ENCODE data around the gene DENND6B. TPM values are rescaled to one million over a fixed set of nuclear protein-coding genes. Genes with fewer than 3 reads are reported as not detected.

Gene DENND6B
- total and polyA plus RNA-seq, 2 of the 13 experiments (the other 11 are each of a cell fraction or from before 2014, with no cell fraction given) = 0.95 to 3.8 TPM

DNA sequence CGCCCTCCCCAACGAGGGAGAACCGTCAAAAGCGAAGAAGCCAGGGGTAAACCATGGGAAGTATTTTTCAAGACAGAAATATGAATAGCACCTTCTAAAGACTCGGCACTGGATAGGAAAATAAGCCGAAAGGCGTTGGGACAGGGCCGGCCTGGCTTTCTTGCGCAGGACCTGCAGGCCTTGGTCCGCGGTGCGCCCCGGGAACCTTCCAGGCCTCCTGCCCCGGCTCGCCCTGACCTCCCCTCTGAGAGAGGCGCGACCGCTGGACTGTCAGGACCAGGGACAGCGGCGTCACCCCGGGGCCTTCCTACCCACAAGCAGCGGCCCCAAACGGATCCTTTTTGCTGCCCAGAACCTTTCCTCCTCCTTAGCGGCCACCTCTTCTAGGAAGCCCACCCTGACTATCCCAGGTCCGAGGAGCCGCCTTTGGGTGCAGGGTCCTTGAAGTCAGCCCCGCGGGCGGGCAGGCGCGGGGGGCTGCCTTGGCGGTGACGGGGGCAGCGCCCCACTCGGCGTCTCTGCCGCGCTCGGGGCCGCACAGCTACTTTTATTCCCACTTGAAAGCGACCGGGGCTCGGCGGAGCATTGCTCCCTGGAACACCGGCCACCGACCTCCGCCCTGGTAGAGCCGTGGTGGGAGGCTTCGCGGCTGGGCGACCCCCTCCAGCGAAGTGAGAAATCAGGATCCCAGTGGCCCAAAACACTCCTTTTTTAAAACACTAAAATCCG lies 56.0 kb downstream of the DENND6B start (continued):
- TF ChIP-seq ZNF230 (CRISPR knock-in tag; IDR thresholded peaks at IDR 0.05) (peak; percentile 86; the same call in 1 of the 2 replicates), CBX5 (CRISPR knock-in tag; IDR thresholded peaks at IDR 0.05; ENCODE audit: borderline replicate concordance) (no peak), SP2 (CRISPR knock-in tag; IDR thresholded peaks at IDR 0.05) (no peak; the same call in none of the 2 replicates), TARDBP (CRISPR knock-in tag; IDR thresholded peaks at IDR 0.05) (no peak), SETDB1 (CRISPR knock-in tag; IDR thresholded peaks at IDR 0.05; ENCODE audit: borderline replicate concordance) (no peak), CENPX (CRISPR knock-in tag; IDR thresholded peaks at IDR 0.05) (no peak)

- DNase-seq (ENCODE audit: low spot score) (no peak), FAIRE-seq (no peak), ATAC-seq (no peak; the same call in 2 of the 3 replicates)
- H3K4me1 ChIP-seq (ENCODE audit: insufficient read depth, low read length) = peaks cover 39% of the 10 kb centered on the region
- peaks cover 8% of the 10 kb centered on the region; the same call in 1 of the 2 replicates for H4K20me1 ChIP-seq (ENCODE audit: insufficient read depth, low read length)
- no peak within 1 kb of the TSS for H3K9ac ChIP-seq (ENCODE audit: insufficient read depth, low read depth, low read length)
- H3K79me2 ChIP-seq (ENCODE audit: insufficient read depth, low read length) = no peaks in the 10 kb centered on the region
- H3K36me3 ChIP-seq (replicated peaks in 1 of 2; ENCODE audit: control insufficient read depth in 1 of 2, insufficient read depth in 2 of 2, low read length in 2 of 2) = peaks cover 0 to under 1% of the 10 kb centered on the region in 2 experiments; a peak in 2 of 5 replicates
- peak within 1 kb of the TSS; percentile 43 to 62 (median 46); a peak in 5 of 6 replicates for H3K4me3 ChIP-seq (replicated peaks in 1 of 3; ENCODE audit: insufficient read depth in 1 of 3, low read depth in 2 of 3, low read length in 3 of 3)
- no peak within 1 kb of the TSS for H2AFZ ChIP-seq (ENCODE audit: low read length)
- H3K9me3 ChIP-seq (ENCODE audit: low read length) = no peaks in the 10 kb centered on the region
- in situ Hi-C loops (cut with HindIII; ENCODE audit: extremely low pct_ligation_motif_present, low pct_unique_long_range_greater_than_20kb) (no loop called here), intact Hi-C loops (cut with micrococcal nuclease; ENCODE audit: unreplicated experiment) (loop anchor here (2.0 kb wide), 1 partner anchor 73 kb away; the partner anchor contains the start of gene PPP6R2)
- H3K27ac ChIP-seq (ENCODE audit: extremely low read length, insufficient read depth, low read length) = no peak within 1 kb of the TSS
- ChIA-PET CTCF (ENCODE audit: low intra/inter-chr PET ratio, low total read pairs) (interaction anchor here (2.3 kb wide), 1 partner anchor 72 kb away, joined by 8 read pairs; the partner anchor contains the start of gene PPP6R2), POLR2A (no interaction called here)
- H3K4me2 ChIP-seq (ENCODE audit: low read depth, low read length) = peak within 1 kb of the TSS; percentile 74
- WGBS (ENCODE audit: low lambda C conversion rate) = 2% methylated on average over 9 of the region's 92 CpGs
- H3K27me3 ChIP-seq (ENCODE audit: control insufficient read depth in 1 of 2, insufficient read depth in 2 of 2, low read length in 2 of 2) = peaks cover 12 to 45% of the 10 kb centered on the region in 2 experiments
- BruUV-seq (replicated peaks) = no TSS peak
- TF ChIP-seq, protein P1, sequence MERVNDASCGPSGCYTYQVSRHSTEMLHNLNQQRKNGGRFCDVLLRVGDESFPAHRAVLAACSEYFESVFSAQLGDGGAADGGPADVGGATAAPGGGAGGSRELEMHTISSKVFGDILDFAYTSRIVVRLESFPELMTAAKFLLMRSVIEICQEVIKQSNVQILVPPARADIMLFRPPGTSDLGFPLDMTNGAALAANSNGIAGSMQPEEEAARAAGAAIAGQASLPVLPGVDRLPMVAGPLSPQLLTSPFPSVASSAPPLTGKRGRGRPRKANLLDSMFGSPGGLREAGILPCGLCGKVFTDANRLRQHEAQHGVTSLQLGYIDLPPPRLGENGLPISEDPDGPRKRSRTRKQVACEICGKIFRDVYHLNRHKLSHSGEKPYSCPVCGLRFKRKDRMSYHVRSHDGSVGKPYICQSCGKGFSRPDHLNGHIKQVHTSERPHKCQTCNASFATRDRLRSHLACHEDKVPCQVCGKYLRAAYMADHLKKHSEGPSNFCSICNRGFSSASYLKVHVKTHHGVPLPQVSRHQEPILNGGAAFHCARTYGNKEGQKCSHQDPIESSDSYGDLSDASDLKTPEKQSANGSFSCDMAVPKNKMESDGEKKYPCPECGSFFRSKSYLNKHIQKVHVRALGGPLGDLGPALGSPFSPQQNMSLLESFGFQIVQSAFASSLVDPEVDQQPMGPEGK (CRISPR knock-in tag; IDR thresholded peaks at IDR 0.05) = peak; percentile 44; the same call in 1 of the 2 replicates
- TF ChIP-seq ZSCAN31 (CRISPR knock-in tag; IDR thresholded peaks at IDR 0.05; ENCODE audit: low read depth) (0 out of 2 replicates have a peak, but pooled peaks have one; percentile 1), RFX3 (CRISPR knock-in tag; IDR thresholded peaks at IDR 0.05) (no peak), E2F2 (CRISPR knock-in tag; IDR thresholded peaks at IDR 0.05; ENCODE audit: borderline replicate concordance) (no peak), SNAI1 (CRISPR knock-in tag; IDR thresholded peaks at IDR 0.05; ENCODE audit: borderline replicate concordance) (no peak), PITX1 (CRISPR knock-in tag; IDR thresholded peaks at IDR 0.05) (no peak), ZNF670 (CRISPR knock-in tag; IDR thresholded peaks at IDR 0.05; ENCODE audit: borderline replicate concordance) (no peak), THAP7 (CRISPR knock-in tag; IDR thresholded peaks at IDR 0.05) (no peak), CHCHD3 (CRISPR knock-in tag; IDR thresholded peaks at IDR 0.05) (no peak)
- TF ChIP-seq, protein P2, sequence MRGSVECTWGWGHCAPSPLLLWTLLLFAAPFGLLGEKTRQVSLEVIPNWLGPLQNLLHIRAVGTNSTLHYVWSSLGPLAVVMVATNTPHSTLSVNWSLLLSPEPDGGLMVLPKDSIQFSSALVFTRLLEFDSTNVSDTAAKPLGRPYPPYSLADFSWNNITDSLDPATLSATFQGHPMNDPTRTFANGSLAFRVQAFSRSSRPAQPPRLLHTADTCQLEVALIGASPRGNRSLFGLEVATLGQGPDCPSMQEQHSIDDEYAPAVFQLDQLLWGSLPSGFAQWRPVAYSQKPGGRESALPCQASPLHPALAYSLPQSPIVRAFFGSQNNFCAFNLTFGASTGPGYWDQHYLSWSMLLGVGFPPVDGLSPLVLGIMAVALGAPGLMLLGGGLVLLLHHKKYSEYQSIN (CRISPR knock-in tag; IDR thresholded peaks at IDR 0.05; ENCODE audit: borderline replicate concordance) = no peak
Measured at GRCh38 chr22:50269970-50270665, 56.7 kb downstream of the DENND6B start, which contains the start of gene MAPK11. Gene MAPK11, minus strand, starts transcription at chr22:50270380. Its CDS starts 88 bp downstream, at chr22:50270292.

Measured in HepG2 (cell line).